ENCODE results near the gene KCNQ1OT1. TPM values are rescaled to one million over a fixed set of nuclear protein-coding genes. Genes with fewer than 3 reads are reported as not detected.

KCNQ1OT1 gene
- total and polyA plus RNA-seq, 9 of the 15 experiments (the other 6 are each of a cell fraction or from before 2014, with no cell fraction given): 0.04 to 2.3 (median 0.74) TPM

DNA sequence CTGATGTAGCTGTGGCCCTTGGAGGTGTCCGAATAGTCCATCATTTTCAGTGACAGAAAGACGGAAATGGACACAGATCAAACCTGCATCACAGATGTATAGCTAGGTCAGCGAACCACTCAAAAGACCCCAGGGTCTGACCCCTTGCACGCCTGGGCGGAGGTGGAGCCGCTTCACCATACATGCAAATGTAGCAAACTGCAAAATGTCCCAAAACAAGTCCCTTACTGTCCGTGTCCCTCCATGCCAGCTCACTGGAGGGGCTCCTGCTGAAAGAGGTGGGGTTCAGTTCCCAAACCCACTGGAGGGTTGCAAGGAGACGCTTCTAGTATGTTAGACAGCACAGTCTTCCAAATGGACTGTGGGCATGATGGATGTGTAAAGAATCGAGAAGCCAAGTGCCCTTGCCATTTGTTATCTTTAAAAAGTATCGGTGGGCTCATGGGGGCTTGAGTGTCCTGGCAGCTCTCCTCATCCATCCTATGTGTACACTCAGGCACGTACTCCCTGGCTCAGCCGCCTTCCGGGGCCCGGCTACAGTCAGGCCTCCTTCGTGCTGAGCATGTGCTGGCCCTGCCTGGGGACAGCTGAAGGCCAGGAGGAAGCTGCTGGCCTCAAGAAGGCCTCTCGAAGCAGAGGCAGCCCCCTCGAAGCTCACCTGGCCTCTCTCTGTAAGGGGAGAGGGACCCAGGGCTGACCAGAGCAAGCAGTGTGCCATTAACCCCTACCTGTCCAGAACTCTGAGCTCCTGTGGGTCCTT, 20.2 kb upstream of the KCNQ1OT1 start:
- DNase-seq (ENCODE audit: extremely low read depth in 1 of 4, low spot score in 3 of 4): no peak
- H3K27me3 ChIP-seq (ENCODE audit: control insufficient read depth in 2 of 2, insufficient read depth in 2 of 2, low read length in 2 of 2): peaks cover 2 to 39% of the 10 kb centered on the region in 2 experiments; a peak in 4 of 5 replicates
- no peaks in the 10 kb centered on the region for H3K9me1 ChIP-seq (ENCODE audit: control insufficient read depth, insufficient read depth, low read length)
- peaks cover 4 to 20% of the 10 kb centered on the region in 2 experiments; a peak in 3 of 5 replicates for H3K4me1 ChIP-seq (replicated peaks in 1 of 2; ENCODE audit: control insufficient read depth in 2 of 2, insufficient read depth in 2 of 2, low read length in 2 of 2)
- BruUV-seq (replicated peaks): no TSS peak
- H3K9ac ChIP-seq (ENCODE audit: insufficient read depth in 1 of 2, low read depth in 2 of 2, low read length in 2 of 2): peak overlapping the region in 1 of 2 experiments; percentile 37; a peak in 2 of 4 replicates
- in situ Hi-C loops (cut with MboI): no loop called here
- no peak overlapping the region for H3K4me2 ChIP-seq (ENCODE audit: insufficient read depth, low read length)
- no peak for FAIRE-seq
- no peak overlapping the region for H3K4me3 ChIP-seq
- H2AFZ ChIP-seq (ENCODE audit: low read depth, low read length): no peak overlapping the region
- H3K79me2 ChIP-seq (ENCODE audit: control insufficient read depth, insufficient read depth, low read length): no peaks in the 10 kb centered on the region
- H4K20me1 ChIP-seq (replicated peaks; ENCODE audit: control insufficient read depth, insufficient read depth, low read length): peaks cover 2% of the 10 kb centered on the region; the same call in 1 of the 2 replicates
- ATAC-seq: no peak
- 35% methylated on average over 14 of the region's 17 CpGs for WGBS (ENCODE audit: insufficient coverage, low coverage, missing lambda C conversion rate)
- CTCF ChIA-PET (ENCODE audit: low intra/inter-chr PET ratio): no interaction called here
- no peaks in the 10 kb centered on the region for H3K36me3 ChIP-seq (ENCODE audit: control insufficient read depth, insufficient read depth, low read length)
- POLR2A ChIA-PET: interaction anchor here (0.6 to 1.4 kb wide), 2 partner anchors 20 to 174 kb away, joined by 4 to 6 read pairs; partner anchors contain the start of gene KCNQ1OT1
- no peaks in the 10 kb centered on the region for H3K9me3 ChIP-seq (replicated peaks; ENCODE audit: control insufficient read depth, insufficient read depth, low read depth, low read length)
- intact Hi-C loops (cut with micrococcal nuclease): no loop called here
- H3K27ac ChIP-seq (ENCODE audit: extremely low read depth, low read depth, low read length): no peak overlapping the region
- TF ChIP-seq ZNF583 (CRISPR knock-in tag; IDR thresholded peaks at IDR 0.05) (no peak), ETV6 (IDR thresholded peaks at IDR 0.05; ENCODE audit: borderline replicate concordance in 1 of 2, low read depth in 2 of 2, low read length in 1 of 2) (no peak), ETV6 (CRISPR knock-in tag; IDR thresholded peaks at IDR 0.05; ENCODE audit: borderline replicate concordance) (no peak), RUNX1 (IDR thresholded peaks at IDR 0.05; ENCODE audit: low read depth) (no peak), NRF1 (conservative IDR thresholded peaks at IDR 0.05 in 1 of 2, IDR thresholded peaks at IDR 0.05 in 1 of 2) (0 out of 4 replicates have a peak, but pooled peaks of 1 of the 2 experiments have one; percentile 23), TRIM28 (IDR thresholded peaks at IDR 0.05) (no peak), HNRNPL (IDR thresholded peaks at IDR 0.05; ENCODE audit: low read depth, low read length) (no peak), ETS2 (tag; IDR thresholded peaks at IDR 0.05; ENCODE audit: borderline replicate concordance, poor library complexity, severe bottlenecking) (no peak), MBD2 (IDR thresholded peaks at IDR 0.05; ENCODE audit: borderline replicate concordance, low read depth) (no peak)
- TF ChIP-seq, protein P1, sequence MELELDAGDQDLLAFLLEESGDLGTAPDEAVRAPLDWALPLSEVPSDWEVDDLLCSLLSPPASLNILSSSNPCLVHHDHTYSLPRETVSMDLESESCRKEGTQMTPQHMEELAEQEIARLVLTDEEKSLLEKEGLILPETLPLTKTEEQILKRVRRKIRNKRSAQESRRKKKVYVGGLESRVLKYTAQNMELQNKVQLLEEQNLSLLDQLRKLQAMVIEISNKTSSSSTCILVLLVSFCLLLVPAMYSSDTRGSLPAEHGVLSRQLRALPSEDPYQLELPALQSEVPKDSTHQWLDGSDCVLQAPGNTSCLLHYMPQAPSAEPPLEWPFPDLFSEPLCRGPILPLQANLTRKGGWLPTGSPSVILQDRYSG (tag; conservative IDR thresholded peaks at IDR 0.05; ENCODE audit: low read depth): no peak
- TF ChIP-seq, protein P2, sequence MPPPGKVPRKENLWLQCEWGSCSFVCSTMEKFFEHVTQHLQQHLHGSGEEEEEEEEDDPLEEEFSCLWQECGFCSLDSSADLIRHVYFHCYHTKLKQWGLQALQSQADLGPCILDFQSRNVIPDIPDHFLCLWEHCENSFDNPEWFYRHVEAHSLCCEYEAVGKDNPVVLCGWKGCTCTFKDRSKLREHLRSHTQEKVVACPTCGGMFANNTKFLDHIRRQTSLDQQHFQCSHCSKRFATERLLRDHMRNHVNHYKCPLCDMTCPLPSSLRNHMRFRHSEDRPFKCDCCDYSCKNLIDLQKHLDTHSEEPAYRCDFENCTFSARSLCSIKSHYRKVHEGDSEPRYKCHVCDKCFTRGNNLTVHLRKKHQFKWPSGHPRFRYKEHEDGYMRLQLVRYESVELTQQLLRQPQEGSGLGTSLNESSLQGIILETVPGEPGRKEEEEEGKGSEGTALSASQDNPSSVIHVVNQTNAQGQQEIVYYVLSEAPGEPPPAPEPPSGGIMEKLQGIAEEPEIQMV (tag; conservative IDR thresholded peaks at IDR 0.05; ENCODE audit: low read depth): no peak
- TF ChIP-seq, protein P3, sequence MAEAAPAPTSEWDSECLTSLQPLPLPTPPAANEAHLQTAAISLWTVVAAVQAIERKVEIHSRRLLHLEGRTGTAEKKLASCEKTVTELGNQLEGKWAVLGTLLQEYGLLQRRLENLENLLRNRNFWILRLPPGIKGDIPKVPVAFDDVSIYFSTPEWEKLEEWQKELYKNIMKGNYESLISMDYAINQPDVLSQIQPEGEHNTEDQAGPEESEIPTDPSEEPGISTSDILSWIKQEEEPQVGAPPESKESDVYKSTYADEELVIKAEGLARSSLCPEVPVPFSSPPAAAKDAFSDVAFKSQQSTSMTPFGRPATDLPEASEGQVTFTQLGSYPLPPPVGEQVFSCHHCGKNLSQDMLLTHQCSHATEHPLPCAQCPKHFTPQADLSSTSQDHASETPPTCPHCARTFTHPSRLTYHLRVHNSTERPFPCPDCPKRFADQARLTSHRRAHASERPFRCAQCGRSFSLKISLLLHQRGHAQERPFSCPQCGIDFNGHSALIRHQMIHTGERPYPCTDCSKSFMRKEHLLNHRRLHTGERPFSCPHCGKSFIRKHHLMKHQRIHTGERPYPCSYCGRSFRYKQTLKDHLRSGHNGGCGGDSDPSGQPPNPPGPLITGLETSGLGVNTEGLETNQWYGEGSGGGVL (CRISPR knock-in tag; IDR thresholded peaks at IDR 0.05): no peak
- TF ChIP-seq, protein P4, sequence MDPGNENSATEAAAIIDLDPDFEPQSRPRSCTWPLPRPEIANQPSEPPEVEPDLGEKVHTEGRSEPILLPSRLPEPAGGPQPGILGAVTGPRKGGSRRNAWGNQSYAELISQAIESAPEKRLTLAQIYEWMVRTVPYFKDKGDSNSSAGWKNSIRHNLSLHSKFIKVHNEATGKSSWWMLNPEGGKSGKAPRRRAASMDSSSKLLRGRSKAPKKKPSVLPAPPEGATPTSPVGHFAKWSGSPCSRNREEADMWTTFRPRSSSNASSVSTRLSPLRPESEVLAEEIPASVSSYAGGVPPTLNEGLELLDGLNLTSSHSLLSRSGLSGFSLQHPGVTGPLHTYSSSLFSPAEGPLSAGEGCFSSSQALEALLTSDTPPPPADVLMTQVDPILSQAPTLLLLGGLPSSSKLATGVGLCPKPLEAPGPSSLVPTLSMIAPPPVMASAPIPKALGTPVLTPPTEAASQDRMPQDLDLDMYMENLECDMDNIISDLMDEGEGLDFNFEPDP (CRISPR knock-in tag; IDR thresholded peaks at IDR 0.05): no peak
